GM12801 (cell line): ENCODE results near the gene CAPN6.

ENCODE experiments used
- TF ChIP-seq, protein P1 (sequence below): IDR thresholded peaks from one replicate; pipeline ENCODE4 v1.5.1; 2011; ENCODE audit warnings: control low read depth; ENCODE audit not compliant: insufficient read length; ENCODE audit errors: extremely low read depth

Gene CAPN6

GRCh38 chrX:111284631-111285293, 14.5 kb upstream of the CAPN6 start:
- TF ChIP-seq, protein P1, sequence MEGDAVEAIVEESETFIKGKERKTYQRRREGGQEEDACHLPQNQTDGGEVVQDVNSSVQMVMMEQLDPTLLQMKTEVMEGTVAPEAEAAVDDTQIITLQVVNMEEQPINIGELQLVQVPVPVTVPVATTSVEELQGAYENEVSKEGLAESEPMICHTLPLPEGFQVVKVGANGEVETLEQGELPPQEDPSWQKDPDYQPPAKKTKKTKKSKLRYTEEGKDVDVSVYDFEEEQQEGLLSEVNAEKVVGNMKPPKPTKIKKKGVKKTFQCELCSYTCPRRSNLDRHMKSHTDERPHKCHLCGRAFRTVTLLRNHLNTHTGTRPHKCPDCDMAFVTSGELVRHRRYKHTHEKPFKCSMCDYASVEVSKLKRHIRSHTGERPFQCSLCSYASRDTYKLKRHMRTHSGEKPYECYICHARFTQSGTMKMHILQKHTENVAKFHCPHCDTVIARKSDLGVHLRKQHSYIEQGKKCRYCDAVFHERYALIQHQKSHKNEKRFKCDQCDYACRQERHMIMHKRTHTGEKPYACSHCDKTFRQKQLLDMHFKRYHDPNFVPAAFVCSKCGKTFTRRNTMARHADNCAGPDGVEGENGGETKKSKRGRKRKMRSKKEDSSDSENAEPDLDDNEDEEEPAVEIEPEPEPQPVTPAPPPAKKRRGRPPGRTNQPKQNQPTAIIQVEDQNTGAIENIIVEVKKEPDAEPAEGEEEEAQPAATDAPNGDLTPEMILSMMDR = no peak

- TF ChIP-seq, protein P1 = no peak
Measured at GRCh38 chrX:111283446-111283845, 13.2 kb upstream of the CAPN6 start.

DNA sequence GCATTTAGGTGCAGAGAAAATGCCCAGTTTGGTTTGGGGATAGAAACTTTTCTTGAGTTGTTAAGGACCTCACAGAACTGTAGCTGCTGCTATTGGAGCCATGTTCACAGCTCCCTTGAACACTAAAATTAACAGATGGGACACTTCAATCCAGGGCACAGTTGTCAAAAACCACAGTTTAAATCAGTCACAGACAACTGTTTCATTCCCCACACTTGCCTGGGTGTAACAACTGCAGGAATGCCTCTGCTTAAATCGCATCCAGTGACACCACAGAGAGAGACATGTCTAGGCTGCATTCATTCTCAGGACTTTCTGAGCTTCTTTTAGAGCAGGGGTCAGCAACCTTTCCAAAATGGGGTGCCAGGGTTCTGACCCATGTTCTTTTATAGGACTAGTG, 12.7 kb upstream of the CAPN6 start:
- TF ChIP-seq, protein P1 = no peak

DNA sequence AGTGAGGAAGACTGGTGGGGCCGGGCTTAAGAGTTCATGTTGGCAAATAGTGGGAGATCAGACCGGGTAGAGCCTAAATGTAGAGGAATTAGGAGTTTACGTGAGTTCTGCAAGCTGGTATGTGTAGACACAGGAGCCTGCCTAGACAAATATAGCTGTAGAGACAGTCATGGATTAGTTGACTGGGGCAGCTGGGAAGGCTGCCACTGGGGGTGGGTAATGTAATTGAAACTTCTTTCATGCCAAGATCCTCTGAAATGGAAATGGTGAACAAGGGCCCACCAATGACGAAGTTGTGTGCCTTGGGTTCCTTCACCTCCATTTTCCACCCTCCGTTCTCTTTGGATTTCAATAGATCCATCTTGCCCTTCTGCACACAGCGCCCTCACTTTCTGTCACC, 11.9 kb upstream of the CAPN6 start:
- TF ChIP-seq, protein P1 = no peak

DNA sequence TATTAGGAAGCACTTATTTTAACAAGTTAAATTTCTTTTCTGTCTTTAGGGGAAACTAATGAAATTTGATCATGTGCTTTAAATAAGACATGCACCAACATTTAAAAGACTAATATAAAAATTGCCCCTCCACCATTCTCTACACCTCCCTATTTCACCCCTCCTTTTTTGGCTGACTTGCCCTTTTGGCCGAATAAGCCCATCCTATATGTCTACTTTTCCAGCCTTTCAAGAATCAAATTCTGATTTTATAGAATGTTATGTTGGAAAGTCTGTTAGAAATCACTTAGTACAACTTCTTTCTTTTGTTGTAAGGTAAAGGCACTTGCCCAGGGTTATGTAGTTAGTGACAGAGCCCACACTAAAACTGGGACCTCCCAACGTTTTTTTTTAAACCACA, 1.8 kb downstream of the CAPN6 start:
- TF ChIP-seq, protein P1 = no peak

GRCh38 chrX:111265486-111265885, 4.8 kb downstream of the CAPN6 start:
- TF ChIP-seq, protein P1 = no peak

DNA sequence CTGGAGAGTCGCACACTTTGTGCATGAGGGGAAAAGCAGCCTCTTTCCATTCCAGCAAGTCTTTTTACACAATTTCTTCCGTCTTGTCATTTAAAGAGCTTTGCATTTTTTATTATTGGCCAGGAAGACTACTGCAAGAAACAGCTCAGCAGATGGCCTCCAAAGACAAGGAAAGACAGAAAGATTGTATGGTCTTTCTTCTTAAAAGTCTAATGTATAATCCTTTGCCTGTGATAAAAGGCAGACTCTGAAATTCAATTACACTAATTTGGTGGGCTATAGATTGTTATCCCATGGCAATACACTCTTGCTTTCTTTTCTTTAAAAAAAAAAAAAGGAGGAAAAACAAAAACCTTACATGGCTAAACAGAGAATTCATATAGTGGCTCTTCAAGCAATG, 5.9 kb downstream of the CAPN6 start:
- TF ChIP-seq, protein P1 = no peak

GRCh38 chrX:111262086-111262485, 8.2 kb downstream of the CAPN6 start:
- TF ChIP-seq, protein P1 = no peak
